Nephron progenitor cell (in vitro differentiated cells): Measurements from ENCODE around the gene GID8.

Experiments used
- DNase-seq: peaks from one replicate; pipeline ENCODE4 v3.0.0; 2021
- H3K27ac Mint-ChIP-seq: 2 replicates; pipeline ENCODE4 v1.8.0; 2021; ENCODE audit warnings: mild to moderate bottlenecking, moderate library complexity, mixed read lengths
- H3K27me3 Mint-ChIP-seq: 2 replicates; pipeline ENCODE4 v1.8.0; 2021; ENCODE audit warnings: mild to moderate bottlenecking, low read depth, mixed read lengths; ENCODE audit not compliant: poor library complexity
- H3K36me3 Mint-ChIP-seq: 2 replicates; pipeline ENCODE4 v1.8.0; 2021; ENCODE audit warnings: low read depth, mixed read lengths
- H3K4me1 Mint-ChIP-seq: 2 replicates; pipeline ENCODE4 v1.8.0; 2021; ENCODE audit warnings: mixed read lengths
- H3K4me3 Mint-ChIP-seq: 2 replicates; pipeline ENCODE4 v1.8.0; 2021; ENCODE audit warnings: mild to moderate bottlenecking, moderate library complexity, mixed read lengths
- H3K9me3 Mint-ChIP-seq: 2 replicates; pipeline ENCODE4 v1.8.0; 2021; ENCODE audit warnings: mild to moderate bottlenecking, moderate library complexity, mixed read lengths
- TF ChIP-seq, protein P1 (sequence below): fragments of 200-600 bp; sonication (generic); IDR thresholded peaks from 2 replicates; pipeline ENCODE4 v1.5.0; 2021; ENCODE audit warnings: antibody characterized with exemption

Gene GID8

DNA sequence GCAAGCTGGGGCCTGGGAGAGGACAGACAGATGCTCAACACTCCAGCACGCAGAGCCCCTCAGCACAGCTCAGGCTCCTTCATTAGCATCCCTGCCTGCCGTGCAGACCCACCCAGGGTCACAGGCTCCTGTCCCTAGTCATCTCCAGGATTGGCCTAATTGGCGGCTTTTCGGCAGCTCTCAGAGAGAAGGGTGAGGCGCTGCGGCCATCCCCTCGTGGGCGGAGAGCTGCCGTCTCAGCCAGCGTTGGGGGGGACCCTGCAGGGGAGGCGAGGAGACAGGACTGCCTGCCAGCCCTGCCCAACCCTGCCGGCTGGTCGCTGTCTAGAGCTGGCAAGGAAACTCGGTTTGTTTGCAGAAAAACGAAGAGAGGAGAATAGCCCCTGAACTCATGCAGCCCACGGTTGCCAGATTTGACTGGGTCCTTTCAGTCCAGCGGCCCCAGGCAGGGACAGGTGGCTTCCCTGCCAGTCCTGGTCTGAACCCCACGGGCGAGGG, 42.0 kb downstream of the GID8 start:
- Mint-ChIP-seq H3K9me3 (no peaks in the 10 kb centered on the region), H3K27ac (no peak overlapping the region), H3K4me1 (peaks cover 71% of the 10 kb centered on the region), H3K27me3 (peaks cover 43% of the 10 kb centered on the region), H3K36me3 (no peaks in the 10 kb centered on the region), H3K4me3 (no peak overlapping the region)
- DNase-seq: no peak
- TF ChIP-seq, protein P1, sequence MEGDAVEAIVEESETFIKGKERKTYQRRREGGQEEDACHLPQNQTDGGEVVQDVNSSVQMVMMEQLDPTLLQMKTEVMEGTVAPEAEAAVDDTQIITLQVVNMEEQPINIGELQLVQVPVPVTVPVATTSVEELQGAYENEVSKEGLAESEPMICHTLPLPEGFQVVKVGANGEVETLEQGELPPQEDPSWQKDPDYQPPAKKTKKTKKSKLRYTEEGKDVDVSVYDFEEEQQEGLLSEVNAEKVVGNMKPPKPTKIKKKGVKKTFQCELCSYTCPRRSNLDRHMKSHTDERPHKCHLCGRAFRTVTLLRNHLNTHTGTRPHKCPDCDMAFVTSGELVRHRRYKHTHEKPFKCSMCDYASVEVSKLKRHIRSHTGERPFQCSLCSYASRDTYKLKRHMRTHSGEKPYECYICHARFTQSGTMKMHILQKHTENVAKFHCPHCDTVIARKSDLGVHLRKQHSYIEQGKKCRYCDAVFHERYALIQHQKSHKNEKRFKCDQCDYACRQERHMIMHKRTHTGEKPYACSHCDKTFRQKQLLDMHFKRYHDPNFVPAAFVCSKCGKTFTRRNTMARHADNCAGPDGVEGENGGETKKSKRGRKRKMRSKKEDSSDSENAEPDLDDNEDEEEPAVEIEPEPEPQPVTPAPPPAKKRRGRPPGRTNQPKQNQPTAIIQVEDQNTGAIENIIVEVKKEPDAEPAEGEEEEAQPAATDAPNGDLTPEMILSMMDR: no peak

DNA sequence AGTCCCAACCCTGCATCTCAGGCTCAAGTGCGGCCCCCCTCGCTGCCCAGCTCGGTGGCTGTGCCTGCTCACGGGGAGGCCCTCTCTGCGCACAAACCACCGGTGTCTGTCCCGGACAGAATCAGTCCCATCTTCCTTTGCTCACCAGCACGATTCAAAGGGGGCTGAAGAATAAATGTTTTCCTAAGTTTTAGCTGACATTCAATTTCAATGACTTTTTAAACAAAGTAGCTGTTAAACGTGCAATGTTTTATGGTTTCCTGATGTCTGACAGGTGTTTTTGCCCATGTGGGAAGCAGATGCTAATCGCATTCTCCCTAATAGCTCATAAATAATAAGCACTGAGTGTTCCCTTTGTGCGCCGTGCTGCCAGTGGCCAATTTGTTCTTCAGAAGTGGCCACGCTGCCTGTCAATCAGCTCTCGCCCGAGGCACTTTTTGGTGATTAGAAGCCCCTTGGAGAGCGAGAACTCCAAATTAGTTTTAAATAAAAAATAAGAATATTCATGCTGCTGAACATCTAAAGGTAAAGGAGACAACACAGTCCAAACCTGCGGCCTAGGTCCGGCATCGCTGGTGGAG, 42.5 kb downstream of the GID8 start:
- H3K9me3 Mint-ChIP-seq: no peaks in the 10 kb centered on the region
- H3K27me3 Mint-ChIP-seq: peaks cover 38% of the 10 kb centered on the region
- H3K4me1 Mint-ChIP-seq: peaks cover 70% of the 10 kb centered on the region
- no peak for DNase-seq
- no peaks in the 10 kb centered on the region for H3K36me3 Mint-ChIP-seq
- no peak overlapping the region for H3K4me3 Mint-ChIP-seq
- TF ChIP-seq, protein P1: no peak
- H3K27ac Mint-ChIP-seq: no peak overlapping the region

DNA sequence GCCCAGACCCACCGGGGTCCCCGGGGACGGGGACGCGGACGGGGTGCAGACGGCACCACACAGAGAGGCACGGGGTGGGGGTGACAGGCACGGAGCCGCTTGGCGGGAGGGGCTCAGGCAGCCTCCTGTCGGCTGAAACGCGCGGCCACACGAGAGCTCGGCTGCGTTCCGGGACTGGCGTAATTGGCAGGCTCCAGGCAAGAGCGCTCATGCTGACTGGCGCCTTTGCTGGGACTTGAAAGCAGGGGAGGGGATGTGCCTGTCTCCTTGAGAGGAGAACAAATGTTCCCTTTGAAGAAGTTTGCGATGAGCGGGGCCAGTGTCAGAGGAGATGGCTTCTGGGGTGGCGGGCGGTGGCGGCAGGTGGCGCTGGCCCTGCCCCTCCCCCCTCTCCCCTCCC, 43.0 kb downstream of the GID8 start:
- peak; percentile 55 for DNase-seq
- Mint-ChIP-seq H3K4me1 (peaks cover 65% of the 10 kb centered on the region), H3K27me3 (peaks cover 33% of the 10 kb centered on the region), H3K9me3 (no peaks in the 10 kb centered on the region), H3K4me3 (no peak overlapping the region), H3K27ac (no peak overlapping the region), H3K36me3 (no peaks in the 10 kb centered on the region)
- TF ChIP-seq, protein P1: no peak

DNA sequence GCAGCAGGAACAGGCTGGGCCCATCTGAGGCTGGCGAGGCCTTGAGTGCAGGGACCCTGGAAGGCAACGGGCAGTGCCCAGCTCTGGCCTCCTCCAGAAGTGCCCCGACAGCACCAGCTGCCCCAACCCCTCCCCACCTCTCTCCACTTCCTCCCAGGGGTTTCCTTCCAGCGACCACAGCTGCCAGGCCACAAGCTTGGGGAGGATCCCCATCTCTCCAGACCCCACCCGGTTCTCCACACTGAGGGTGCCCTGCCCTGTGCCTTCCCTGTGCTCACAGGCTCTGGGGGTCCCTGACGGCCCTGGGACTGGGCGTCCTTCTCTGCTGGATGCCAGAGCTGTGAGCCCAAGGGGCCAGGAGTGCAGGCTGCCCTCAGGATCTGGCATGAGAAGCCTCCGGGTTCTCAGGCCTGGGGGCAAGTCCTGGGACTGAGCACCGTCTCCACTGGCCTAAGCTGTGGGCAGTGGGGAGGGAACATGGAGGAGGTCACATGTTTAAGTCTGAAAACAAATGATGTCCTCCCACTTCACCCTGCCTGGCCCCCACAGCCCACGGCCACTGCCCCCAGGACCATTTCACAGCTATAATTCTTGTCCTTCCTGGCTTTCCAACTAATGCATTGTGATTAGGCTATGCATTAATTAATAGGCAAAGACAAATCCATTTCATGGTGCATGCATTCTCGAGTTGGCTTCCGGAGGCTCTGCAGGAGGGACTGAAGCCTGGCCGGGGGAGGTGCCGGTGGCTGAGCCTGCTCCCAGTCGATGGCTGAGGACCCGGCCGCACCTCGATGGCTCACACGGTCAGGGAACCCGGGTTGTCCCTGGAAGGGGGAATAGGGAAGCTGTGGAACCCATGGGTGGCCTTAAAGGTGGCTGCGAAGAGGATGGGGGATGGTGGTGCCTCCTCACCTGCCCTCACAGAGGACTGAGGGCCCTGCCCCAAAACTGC, 44.5 kb downstream of the GID8 start:
- Mint-ChIP-seq H3K9me3 (no peaks in the 10 kb centered on the region), H3K27ac (no peak overlapping the region)

DNA sequence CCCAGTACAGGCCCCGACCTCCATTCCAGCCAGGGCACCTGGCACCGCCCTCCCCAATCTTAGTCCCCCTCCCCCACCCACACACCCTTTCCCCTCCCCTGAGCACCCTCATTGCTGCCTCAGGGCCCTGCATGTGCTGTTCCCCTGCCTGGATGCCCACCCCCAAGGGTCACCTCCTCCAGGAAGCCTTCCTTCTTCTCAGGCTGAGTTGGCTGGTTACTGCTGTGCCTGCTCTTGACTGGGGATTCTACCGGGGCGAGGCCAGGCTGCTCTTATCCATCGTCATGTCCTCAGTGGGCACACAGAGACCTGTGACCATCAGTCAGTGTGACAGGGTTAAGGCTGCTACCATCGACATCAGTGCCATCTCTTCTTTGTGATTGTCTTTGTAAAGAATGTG, 45.3 kb downstream of the GID8 start:
- no peak overlapping the region for H3K4me3 Mint-ChIP-seq
- no peak for DNase-seq
- H3K9me3 Mint-ChIP-seq: no peaks in the 10 kb centered on the region
- H3K4me1 Mint-ChIP-seq: peaks cover 54% of the 10 kb centered on the region
- H3K36me3 Mint-ChIP-seq: no peaks in the 10 kb centered on the region
- TF ChIP-seq, protein P1: no peak
- peaks cover 31% of the 10 kb centered on the region for H3K27me3 Mint-ChIP-seq
- no peak overlapping the region for H3K27ac Mint-ChIP-seq

More for the DNA sequence above, 44.5 kb downstream of the GID8 start:
- peaks cover 31% of the 10 kb centered on the region for H3K27me3 Mint-ChIP-seq
- H3K36me3 Mint-ChIP-seq: no peaks in the 10 kb centered on the region
- no peak overlapping the region for H3K4me3 Mint-ChIP-seq
- TF ChIP-seq, protein P1: no peak
- no peak for DNase-seq
- H3K4me1 Mint-ChIP-seq: peaks cover 56% of the 10 kb centered on the region
